Measurements from ENCODE around the gene FAM204A. TPM values are rescaled to one million over a fixed set of nuclear protein-coding genes. Genes with fewer than 3 reads are reported as not detected.

The FAM204A gene
- total and polyA plus RNA-seq, 2 experiments from 2014 or later, result 50.8 to 56.6 TPM

DNA sequence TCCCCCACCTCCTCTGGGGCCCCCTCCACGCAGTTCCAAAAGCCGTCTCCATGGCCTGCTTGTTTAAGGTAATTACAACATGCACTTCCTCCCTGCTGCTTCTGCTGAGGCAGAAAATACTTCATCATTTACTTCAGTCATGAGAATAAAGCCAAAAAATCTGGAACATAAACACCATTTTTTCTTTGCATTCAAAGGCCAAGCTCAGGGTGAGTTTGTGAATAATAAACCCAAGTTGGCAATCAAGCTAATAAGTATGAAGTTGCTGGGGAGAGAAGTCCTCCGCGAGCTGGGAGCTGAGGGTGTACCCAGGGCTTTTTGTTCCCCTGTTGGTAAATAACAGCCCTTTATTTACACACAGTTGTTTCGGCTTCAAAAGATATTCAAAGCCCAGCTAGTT is 70.5 kb downstream of the FAM204A start:
- Histone ChIP-seq H4K20me1 (ENCODE audit: insufficient read depth, poor library complexity, severe bottlenecking) (no peaks in the 10 kb centered on the region), H3K9me3 (ENCODE audit: low read depth) (no peaks in the 10 kb centered on the region), H3K4me2 (peak overlapping the region; percentile 71), H3K27me3 (peaks cover 22% of the 10 kb centered on the region), H3K36me3 (replicated peaks; ENCODE audit: insufficient read depth, low read depth) (no peaks in the 10 kb centered on the region), H3K79me2 (no peaks in the 10 kb centered on the region), H3K4me1 (ENCODE audit: insufficient read depth) (peaks cover 10% of the 10 kb centered on the region), H2AFZ (peak overlapping the region; percentile 32), H3K27ac (peak overlapping the region; percentile 32), H3K4me3 (peak overlapping the region; percentile 8), H3K9me2 (replicated peaks; ENCODE audit: insufficient read depth) (no peaks in the 10 kb centered on the region)
- DNase-seq (ENCODE audit: low spot score), result no peak
- WGBS (ENCODE audit: low lambda C conversion rate, missing lambda C conversion rate), result 13% methylated on average over 5 of the region's 5 CpGs
- no peak for TF ChIP-seq EZH2phosphoT487 (IDR thresholded peaks at IDR 0.05; ENCODE audit: low read depth, severe bottlenecking, unreplicated experiment)
- TF ChIP-seq, protein P1, sequence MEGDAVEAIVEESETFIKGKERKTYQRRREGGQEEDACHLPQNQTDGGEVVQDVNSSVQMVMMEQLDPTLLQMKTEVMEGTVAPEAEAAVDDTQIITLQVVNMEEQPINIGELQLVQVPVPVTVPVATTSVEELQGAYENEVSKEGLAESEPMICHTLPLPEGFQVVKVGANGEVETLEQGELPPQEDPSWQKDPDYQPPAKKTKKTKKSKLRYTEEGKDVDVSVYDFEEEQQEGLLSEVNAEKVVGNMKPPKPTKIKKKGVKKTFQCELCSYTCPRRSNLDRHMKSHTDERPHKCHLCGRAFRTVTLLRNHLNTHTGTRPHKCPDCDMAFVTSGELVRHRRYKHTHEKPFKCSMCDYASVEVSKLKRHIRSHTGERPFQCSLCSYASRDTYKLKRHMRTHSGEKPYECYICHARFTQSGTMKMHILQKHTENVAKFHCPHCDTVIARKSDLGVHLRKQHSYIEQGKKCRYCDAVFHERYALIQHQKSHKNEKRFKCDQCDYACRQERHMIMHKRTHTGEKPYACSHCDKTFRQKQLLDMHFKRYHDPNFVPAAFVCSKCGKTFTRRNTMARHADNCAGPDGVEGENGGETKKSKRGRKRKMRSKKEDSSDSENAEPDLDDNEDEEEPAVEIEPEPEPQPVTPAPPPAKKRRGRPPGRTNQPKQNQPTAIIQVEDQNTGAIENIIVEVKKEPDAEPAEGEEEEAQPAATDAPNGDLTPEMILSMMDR (IDR thresholded peaks at IDR 0.05; ENCODE audit: poor library complexity), result no peak
- TF ChIP-seq EZH2 (IDR thresholded peaks at IDR 0.05; ENCODE audit: borderline replicate concordance), result no peak

DNA sequence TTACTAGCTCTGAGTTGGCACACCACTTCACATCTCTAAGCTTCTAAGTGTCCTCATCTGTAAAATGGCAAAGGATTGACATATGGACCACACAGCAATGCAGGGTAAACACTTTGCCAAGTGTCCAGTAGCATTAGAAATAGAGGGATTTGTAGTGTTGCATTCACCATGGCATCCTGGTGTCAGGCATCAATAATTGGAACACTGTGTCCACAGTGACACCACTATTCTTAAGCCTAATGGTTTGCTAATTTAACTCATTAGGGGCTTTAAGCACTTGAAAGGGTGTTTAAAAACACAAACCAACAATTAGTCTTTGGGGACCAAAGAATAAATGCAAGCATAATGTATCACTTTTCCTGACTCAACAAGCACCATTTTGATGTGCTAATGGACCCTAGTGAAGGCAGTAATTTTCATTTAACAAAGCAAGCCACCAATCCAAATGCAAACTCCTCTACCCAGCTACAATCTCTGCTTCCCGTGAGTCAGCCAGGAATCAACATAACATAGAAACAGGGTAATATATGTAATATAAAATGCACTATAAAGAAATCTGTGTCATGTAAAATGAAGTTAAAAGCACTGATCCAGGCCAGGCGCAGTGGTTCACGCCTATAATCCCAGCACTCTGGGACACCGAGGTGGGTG is 75.9 kb downstream of the FAM204A start:
- H3K9me3 ChIP-seq (ENCODE audit: low read depth), result no peaks in the 10 kb centered on the region
- no peak overlapping the region for H3K4me3 ChIP-seq
- H3K4me1 ChIP-seq (ENCODE audit: insufficient read depth), result peaks cover under 1% of the 10 kb centered on the region
- H2AFZ ChIP-seq, result no peak overlapping the region
- no peak overlapping the region for H3K27ac ChIP-seq
- WGBS (ENCODE audit: low lambda C conversion rate, missing lambda C conversion rate), result 35% methylated on average over 4 of the region's 4 CpGs
- TF ChIP-seq EZH2 (IDR thresholded peaks at IDR 0.05; ENCODE audit: borderline replicate concordance) (no peak), EZH2phosphoT487 (IDR thresholded peaks at IDR 0.05; ENCODE audit: low read depth, severe bottlenecking, unreplicated experiment) (no peak)
- TF ChIP-seq, protein P1 (IDR thresholded peaks at IDR 0.05; ENCODE audit: poor library complexity), result no peak
- peaks cover 67% of the 10 kb centered on the region for H3K27me3 ChIP-seq
- no peak overlapping the region for H3K4me2 ChIP-seq
- no peaks in the 10 kb centered on the region for H3K9me2 ChIP-seq (replicated peaks; ENCODE audit: insufficient read depth)
- H4K20me1 ChIP-seq (ENCODE audit: insufficient read depth, poor library complexity, severe bottlenecking), result no peaks in the 10 kb centered on the region
- no peak for DNase-seq (ENCODE audit: low spot score)
- no peaks in the 10 kb centered on the region for H3K79me2 ChIP-seq
- H3K36me3 ChIP-seq (replicated peaks; ENCODE audit: insufficient read depth, low read depth), result no peaks in the 10 kb centered on the region

DNA sequence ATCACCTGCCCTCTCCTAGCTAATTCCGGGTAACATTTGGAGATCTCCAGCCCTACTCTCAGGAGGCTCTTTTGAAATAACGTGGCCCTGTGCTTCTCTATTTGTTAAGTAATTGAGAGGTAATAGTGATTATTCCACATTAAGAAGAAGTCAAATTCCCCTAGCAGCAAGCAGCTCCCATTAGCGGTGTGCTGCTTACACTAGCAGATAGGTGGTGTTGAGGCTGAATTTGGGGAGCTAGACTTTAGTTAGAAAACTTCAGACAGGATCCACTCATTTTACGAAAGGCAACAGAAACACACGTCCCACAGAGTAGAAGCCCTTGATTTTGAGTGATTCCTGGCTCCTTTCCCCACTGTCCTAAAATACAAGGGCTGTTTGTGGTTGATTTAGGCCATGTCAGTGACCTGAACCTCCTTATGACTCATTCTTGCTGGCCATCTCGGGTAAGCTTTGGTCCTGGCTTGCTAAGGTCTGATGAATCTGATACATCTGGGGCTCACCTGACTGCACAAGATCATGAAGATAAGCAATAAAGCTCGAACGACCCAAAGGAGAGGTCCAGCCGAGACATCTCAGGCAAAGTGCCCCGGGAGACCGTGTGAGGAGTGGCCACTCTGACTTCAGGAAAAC is 77.2 kb downstream of the FAM204A start:
- Histone ChIP-seq H3K27ac (no peak overlapping the region), H3K9me2 (replicated peaks; ENCODE audit: insufficient read depth) (no peaks in the 10 kb centered on the region), H3K36me3 (replicated peaks; ENCODE audit: insufficient read depth, low read depth) (no peaks in the 10 kb centered on the region), H3K9me3 (ENCODE audit: low read depth) (no peaks in the 10 kb centered on the region), H2AFZ (no peak overlapping the region), H3K4me3 (no peak overlapping the region), H4K20me1 (ENCODE audit: insufficient read depth, poor library complexity, severe bottlenecking) (no peaks in the 10 kb centered on the region), H3K4me2 (no peak overlapping the region), H3K27me3 (peaks cover 68% of the 10 kb centered on the region), H3K4me1 (ENCODE audit: insufficient read depth) (no peaks in the 10 kb centered on the region), H3K79me2 (no peaks in the 10 kb centered on the region)
- TF ChIP-seq EZH2phosphoT487 (IDR thresholded peaks at IDR 0.05; ENCODE audit: low read depth, severe bottlenecking, unreplicated experiment) (no peak), EZH2 (IDR thresholded peaks at IDR 0.05; ENCODE audit: borderline replicate concordance) (no peak)
- TF ChIP-seq, protein P1 (IDR thresholded peaks at IDR 0.05; ENCODE audit: poor library complexity), result no peak
- 55% methylated on average over 11 of the region's 11 CpGs for WGBS (ENCODE audit: low lambda C conversion rate, missing lambda C conversion rate)
- DNase-seq (ENCODE audit: low spot score), result no peak

Data from hepatocyte (in vitro differentiated cells).